ENCODE measurements around the gene ANKDD1A.
A peak's percentile ranks its signal among the peaks of the same experiment; 100 is the strongest.

Gene ANKDD1A

DNA sequence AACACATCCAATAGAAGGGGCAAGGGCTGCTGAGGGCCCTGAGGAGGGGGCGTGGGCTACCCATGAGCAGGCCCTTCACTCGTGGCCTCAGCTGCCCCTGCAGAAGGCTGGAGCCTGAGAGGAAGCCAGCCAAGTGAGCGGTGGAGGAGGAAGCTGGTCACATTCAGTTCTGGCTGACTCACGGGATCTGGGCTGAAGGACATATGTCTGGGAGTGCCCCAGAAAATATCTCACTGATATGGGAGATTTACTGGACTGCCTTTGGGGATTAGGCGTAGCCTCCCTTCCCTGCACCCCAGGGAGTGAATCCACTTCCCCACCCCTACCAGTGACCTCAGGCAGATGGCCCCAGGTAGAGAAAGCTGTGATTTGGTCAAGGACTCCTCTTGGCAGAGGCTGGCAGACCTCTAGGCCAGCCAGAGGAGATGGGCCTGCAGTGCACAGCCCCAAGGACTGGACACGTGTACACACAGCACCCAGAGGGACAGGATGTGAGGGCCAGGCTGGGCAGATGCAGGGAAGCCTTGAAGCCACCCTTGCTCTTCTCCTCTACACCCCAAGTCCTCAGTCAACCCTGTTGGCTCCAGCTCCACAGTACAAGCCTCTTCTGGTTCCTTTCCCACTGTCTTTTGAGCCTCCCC, 14.2 kb upstream of the ANKDD1A start:
- H3K9me3 ChIP-seq (ENCODE audit: low read length), result peaks cover 5% of the 10 kb centered on the region
- no peak overlapping the region for H3K27ac ChIP-seq (ENCODE audit: low read depth, low read length)
- no peaks in the 10 kb centered on the region for H3K36me3 ChIP-seq (ENCODE audit: insufficient read depth, low read length)
- no peak overlapping the region for H3K4me3 ChIP-seq (ENCODE audit: low read depth in 1 of 2, low read length in 2 of 2)
- H3K4me1 ChIP-seq (ENCODE audit: insufficient read depth, low read length), result peaks cover 47% of the 10 kb centered on the region
- H3K9ac ChIP-seq (ENCODE audit: low read length), result no peak overlapping the region
- H3K27me3 ChIP-seq (ENCODE audit: control insufficient read depth in 1 of 2, insufficient read depth in 2 of 2, low read length in 2 of 2), result no peaks in the 10 kb centered on the region

DNA sequence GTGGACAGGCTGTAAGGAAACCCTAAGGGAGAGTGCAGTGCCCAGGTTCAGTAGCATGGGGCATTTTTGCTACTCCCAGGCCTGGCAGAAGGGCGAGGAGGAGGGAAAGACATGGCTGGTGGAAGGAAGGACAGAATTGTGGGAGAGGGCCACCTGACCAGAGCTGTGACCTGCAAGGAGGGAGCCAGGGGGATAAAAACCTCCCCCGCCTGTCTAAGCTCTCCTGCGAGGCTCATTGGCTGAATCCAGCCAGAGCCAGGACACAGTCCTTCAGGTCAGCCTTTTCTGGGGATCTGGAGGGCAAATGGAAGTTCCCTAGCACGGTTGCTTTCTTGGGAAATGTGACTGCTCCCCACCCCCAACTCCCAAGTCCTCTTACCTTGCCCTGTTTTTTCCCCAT, 13.3 kb upstream of the ANKDD1A start:
- Histone ChIP-seq H3K4me1 (ENCODE audit: insufficient read depth, low read length) (peaks cover 41% of the 10 kb centered on the region), H3K9me3 (ENCODE audit: low read length) (peaks cover 5% of the 10 kb centered on the region), H3K4me3 (ENCODE audit: low read depth in 1 of 2, low read length in 2 of 2) (no peak overlapping the region), H3K36me3 (ENCODE audit: insufficient read depth, low read length) (no peaks in the 10 kb centered on the region), H3K27me3 (ENCODE audit: control insufficient read depth in 1 of 2, insufficient read depth in 2 of 2, low read length in 2 of 2) (no peaks in the 10 kb centered on the region), H3K9ac (ENCODE audit: low read length) (no peak overlapping the region), H3K27ac (ENCODE audit: low read depth, low read length) (no peak overlapping the region)

DNA sequence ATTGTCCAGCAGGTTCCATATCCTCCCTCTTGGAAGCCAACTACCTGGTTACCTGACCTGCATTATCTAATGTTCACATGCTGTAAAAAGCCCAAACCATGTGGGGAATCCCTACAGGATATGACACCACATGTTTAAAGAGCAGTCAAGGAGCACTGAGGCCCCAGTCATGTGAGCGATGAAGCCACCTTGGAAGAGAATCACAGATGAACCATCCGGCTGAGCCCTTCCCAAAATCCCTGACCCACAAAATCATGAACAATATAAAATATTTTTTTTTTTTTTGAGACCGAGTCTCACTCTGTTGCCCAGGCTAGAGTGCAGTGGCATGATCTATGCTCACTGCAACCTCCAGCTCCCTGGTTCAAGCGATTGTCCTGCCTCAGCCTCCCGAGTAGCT, 10.6 kb upstream of the ANKDD1A start:
- no peaks in the 10 kb centered on the region for H3K27me3 ChIP-seq (ENCODE audit: control insufficient read depth in 1 of 2, insufficient read depth in 2 of 2, low read length in 2 of 2)
- no peak overlapping the region for H3K27ac ChIP-seq (ENCODE audit: low read depth, low read length)
- peaks cover 22% of the 10 kb centered on the region for H3K4me1 ChIP-seq (ENCODE audit: insufficient read depth, low read length)
- no peaks in the 10 kb centered on the region for H3K36me3 ChIP-seq (ENCODE audit: insufficient read depth, low read length)
- no peak overlapping the region for H3K4me3 ChIP-seq (ENCODE audit: low read depth in 1 of 2, low read length in 2 of 2)
- H3K9ac ChIP-seq (ENCODE audit: low read length), result no peak overlapping the region
- H3K9me3 ChIP-seq (ENCODE audit: low read length), result peaks cover 5% of the 10 kb centered on the region

DNA sequence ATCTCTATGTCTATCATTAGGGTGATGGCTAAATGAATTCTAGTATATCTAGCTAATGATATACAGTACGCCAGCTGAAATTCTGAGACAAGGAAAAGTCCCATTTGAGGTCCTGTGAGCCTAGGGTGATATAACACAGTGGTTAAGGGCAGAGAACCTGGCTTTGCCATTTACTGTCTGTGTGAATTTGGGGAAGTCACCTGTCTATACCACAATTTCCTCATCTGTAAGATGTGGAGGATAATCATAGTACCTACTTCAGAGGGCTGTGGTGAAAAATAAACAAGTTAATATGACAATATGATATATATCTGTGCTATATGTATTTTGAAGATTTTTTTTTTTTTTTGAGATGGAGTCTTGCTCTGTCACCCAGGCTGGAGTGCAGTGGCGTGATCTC, 9.8 kb upstream of the ANKDD1A start:
- Histone ChIP-seq H3K9me3 (ENCODE audit: low read length) (peaks cover 5% of the 10 kb centered on the region), H3K9ac (ENCODE audit: low read length) (no peak overlapping the region), H3K27ac (ENCODE audit: low read depth, low read length) (no peak overlapping the region), H3K4me1 (ENCODE audit: insufficient read depth, low read length) (peaks cover 14% of the 10 kb centered on the region), H3K4me3 (ENCODE audit: low read depth in 1 of 2, low read length in 2 of 2) (no peak overlapping the region), H3K27me3 (ENCODE audit: control insufficient read depth in 1 of 2, insufficient read depth in 2 of 2, low read length in 2 of 2) (no peaks in the 10 kb centered on the region), H3K36me3 (ENCODE audit: insufficient read depth, low read length) (no peaks in the 10 kb centered on the region)

DNA sequence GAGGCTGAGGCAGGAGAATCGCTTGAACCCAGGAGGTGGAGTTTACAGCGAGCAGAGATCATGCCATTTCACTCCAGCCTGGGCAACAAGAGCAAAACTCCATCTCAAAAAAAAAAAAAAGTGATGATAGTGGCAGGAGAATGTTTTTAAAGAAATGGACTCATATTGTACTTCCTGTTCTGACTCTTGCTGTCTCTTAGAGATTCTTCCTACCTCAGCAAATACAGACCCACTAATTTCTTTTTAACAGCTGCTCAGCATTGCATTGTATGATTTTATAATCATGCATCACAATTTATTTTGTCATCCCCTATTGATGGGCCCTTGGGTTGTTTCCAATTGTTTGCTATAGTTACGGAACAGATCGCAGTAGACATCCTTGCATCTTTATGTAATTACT, 8.8 kb upstream of the ANKDD1A start:
- no peak overlapping the region for H3K4me3 ChIP-seq (ENCODE audit: low read depth in 1 of 2, low read length in 2 of 2)
- peaks cover 6% of the 10 kb centered on the region for H3K4me1 ChIP-seq (ENCODE audit: insufficient read depth, low read length)
- peaks cover 5% of the 10 kb centered on the region for H3K9me3 ChIP-seq (ENCODE audit: low read length)
- H3K27ac ChIP-seq (ENCODE audit: low read depth, low read length), result no peak overlapping the region
- H3K36me3 ChIP-seq (ENCODE audit: insufficient read depth, low read length), result no peaks in the 10 kb centered on the region
- H3K27me3 ChIP-seq (ENCODE audit: control insufficient read depth in 1 of 2, insufficient read depth in 2 of 2, low read length in 2 of 2), result no peaks in the 10 kb centered on the region
- no peak overlapping the region for H3K9ac ChIP-seq (ENCODE audit: low read length)

DNA sequence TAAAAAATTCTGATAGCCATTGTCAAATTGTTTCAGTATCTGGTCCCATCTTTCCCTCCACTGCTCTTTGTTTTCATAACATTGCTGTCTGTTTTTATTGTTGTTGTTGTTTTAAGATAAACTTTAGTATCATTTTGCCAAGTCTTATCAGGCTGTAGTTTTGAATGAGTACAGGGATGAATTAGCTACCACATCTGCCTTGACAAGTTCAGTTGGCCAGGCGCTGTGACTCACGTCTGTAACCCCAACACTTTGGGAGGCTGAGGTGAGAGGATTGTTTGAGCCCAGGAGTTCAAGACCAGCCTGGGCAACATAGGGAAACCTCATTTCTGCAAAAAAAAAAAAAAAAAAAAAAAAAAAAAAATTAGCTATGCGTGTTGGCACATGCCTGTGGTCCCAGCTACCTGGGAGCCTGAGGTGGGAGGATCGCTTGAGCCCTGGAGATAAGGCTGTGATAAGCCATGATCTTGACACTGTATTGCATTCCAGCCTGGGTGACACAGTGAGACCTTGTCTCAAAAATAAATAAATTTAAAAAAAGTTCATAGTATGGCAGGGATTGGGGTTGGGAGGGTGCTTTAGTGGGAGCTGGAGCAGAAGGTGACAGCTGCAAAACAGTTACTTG, 8.3 kb upstream of the ANKDD1A start:
- Histone ChIP-seq H3K36me3 (ENCODE audit: insufficient read depth, low read length) (no peaks in the 10 kb centered on the region), H3K27me3 (ENCODE audit: control insufficient read depth in 1 of 2, insufficient read depth in 2 of 2, low read length in 2 of 2) (no peaks in the 10 kb centered on the region), H3K4me1 (ENCODE audit: insufficient read depth, low read length) (peaks cover under 1% of the 10 kb centered on the region), H3K9me3 (ENCODE audit: low read length) (peaks cover 5% of the 10 kb centered on the region), H3K27ac (ENCODE audit: low read depth, low read length) (no peak overlapping the region), H3K4me3 (ENCODE audit: low read depth in 1 of 2, low read length in 2 of 2) (no peak overlapping the region), H3K9ac (ENCODE audit: low read length) (no peak overlapping the region)

DNA sequence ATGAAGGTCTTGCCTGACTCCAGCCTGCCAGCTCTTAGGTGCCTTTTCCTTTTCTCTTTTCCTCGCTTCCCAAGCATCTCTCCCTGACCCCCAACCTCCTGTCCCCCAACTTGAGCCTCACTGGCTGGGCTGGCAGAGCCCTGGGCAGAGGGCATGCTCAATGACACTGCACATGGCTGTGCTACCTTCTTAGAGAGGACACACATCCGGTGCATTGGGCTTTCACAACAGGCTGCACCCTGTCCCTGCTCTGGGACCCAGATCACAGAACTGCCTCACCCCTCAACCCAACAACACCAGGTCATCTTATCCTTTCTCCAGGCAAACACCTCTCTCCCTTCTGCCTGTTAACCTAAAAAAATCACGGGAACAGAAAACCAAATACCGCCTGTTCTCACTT, 7.5 kb upstream of the ANKDD1A start:
- no peak overlapping the region for H3K27ac ChIP-seq (ENCODE audit: low read depth, low read length)
- no peak overlapping the region for H3K4me3 ChIP-seq (ENCODE audit: low read depth in 1 of 2, low read length in 2 of 2)
- H3K27me3 ChIP-seq (ENCODE audit: control insufficient read depth in 1 of 2, insufficient read depth in 2 of 2, low read length in 2 of 2), result no peaks in the 10 kb centered on the region
- peaks cover 5% of the 10 kb centered on the region for H3K9me3 ChIP-seq (ENCODE audit: low read length)
- no peaks in the 10 kb centered on the region for H3K4me1 ChIP-seq (ENCODE audit: insufficient read depth, low read length)
- no peak overlapping the region for H3K9ac ChIP-seq (ENCODE audit: low read length)
- no peaks in the 10 kb centered on the region for H3K36me3 ChIP-seq (ENCODE audit: insufficient read depth, low read length)

DNA sequence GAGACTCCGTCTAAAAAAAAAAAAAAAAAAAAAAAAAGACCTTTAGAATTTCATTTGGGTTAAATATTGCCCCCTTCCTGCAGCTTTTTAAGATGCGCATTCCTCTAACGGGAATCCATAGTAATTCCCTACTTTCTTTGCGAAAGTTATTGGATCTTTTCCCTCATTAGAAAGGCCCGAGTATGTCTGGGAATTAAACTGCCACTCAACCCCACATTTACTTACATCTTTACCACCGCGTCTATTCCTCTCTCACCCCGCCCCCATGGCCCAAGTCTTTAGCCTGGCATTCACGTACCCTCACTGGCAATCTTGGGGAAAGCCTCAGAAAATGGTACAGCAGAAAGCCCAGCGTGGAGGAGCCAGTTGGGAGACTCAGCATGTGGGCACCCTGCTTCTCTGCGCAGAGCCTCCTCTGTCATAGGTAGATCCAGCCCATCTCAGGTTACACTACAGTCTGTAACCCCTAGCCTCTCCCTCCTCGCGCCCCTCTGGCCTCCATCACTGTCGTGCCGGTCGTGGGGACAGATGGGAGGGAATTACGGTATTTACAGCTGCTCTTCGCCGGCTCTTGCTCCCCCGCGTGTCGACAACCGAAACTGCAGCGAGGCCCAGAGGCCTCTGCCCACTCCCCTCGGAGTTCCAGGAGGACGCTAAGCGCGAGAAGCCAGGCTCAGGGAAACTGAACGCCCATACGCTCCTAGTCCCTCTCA, 6.4 kb upstream of the ANKDD1A start:
- no peak overlapping the region for H3K9ac ChIP-seq (ENCODE audit: low read length)
- H3K4me3 ChIP-seq (ENCODE audit: low read depth in 1 of 2, low read length in 2 of 2), result peak overlapping the region; percentile 14 to 60
- no peaks in the 10 kb centered on the region for H3K27me3 ChIP-seq (ENCODE audit: control insufficient read depth in 1 of 2, insufficient read depth in 2 of 2, low read length in 2 of 2)
- H3K27ac ChIP-seq (ENCODE audit: low read depth, low read length), result no peak overlapping the region
- no peaks in the 10 kb centered on the region for H3K36me3 ChIP-seq (ENCODE audit: insufficient read depth, low read length)
- peaks cover 5% of the 10 kb centered on the region for H3K9me3 ChIP-seq (ENCODE audit: low read length)
- no peaks in the 10 kb centered on the region for H3K4me1 ChIP-seq (ENCODE audit: insufficient read depth, low read length)

DNA sequence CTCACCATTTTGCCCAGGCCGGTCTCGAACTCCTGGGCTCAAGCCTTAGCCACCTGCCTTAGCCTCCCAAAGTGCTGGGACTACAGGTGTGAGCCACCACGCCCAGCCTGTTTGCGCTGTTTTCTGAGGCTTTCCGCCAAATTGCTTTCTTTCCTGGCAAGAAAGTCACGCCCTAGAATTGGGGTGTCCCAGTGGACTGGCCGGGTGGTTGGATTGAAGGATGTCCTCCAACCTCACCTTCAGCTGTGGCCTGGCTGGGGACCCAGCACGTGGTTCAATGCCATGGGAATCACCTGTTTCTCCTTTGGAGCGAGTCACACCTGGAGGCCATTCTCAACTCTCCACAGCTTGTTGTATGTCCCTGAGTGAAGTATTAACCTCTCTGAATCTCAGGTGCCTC, 5.8 kb upstream of the ANKDD1A start:
- Histone ChIP-seq H3K27ac (ENCODE audit: low read depth, low read length) (no peak overlapping the region), H3K4me1 (ENCODE audit: insufficient read depth, low read length) (peaks cover 1% of the 10 kb centered on the region), H3K9me3 (ENCODE audit: low read length) (peaks cover 3% of the 10 kb centered on the region), H3K4me3 (ENCODE audit: low read depth in 1 of 2, low read length in 2 of 2) (peak overlapping the region in 1 of 2 donors; percentile 60), H3K36me3 (ENCODE audit: insufficient read depth, low read length) (no peaks in the 10 kb centered on the region), H3K27me3 (ENCODE audit: control insufficient read depth in 1 of 2, insufficient read depth in 2 of 2, low read length in 2 of 2) (no peaks in the 10 kb centered on the region), H3K9ac (ENCODE audit: low read length) (no peak overlapping the region)

DNA sequence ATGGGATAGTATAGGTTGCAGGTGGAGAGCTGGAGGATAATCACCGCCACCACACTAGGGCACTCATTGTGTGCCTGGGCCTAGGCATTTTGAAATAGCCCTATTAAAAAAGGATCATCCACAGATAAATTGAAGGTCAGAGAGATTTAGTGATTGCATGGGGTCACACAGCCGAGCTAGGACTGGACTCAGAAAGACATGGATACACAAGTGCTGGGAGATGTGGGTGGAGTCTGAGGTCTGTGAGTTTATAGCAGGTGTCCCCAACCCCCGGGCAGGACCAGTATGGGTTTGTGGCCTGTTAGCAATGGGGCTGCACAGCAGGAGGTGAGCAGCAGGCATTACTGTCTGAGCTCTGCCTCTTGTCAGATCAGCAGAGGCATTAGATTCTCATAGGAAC, 5.3 kb upstream of the ANKDD1A start:
- no peak overlapping the region for H3K4me3 ChIP-seq (ENCODE audit: low read depth in 1 of 2, low read length in 2 of 2)
- no peaks in the 10 kb centered on the region for H3K36me3 ChIP-seq (ENCODE audit: insufficient read depth, low read length)
- no peaks in the 10 kb centered on the region for H3K9me3 ChIP-seq (ENCODE audit: low read length)
- no peak overlapping the region for H3K9ac ChIP-seq (ENCODE audit: low read length)
- H3K27ac ChIP-seq (ENCODE audit: low read depth, low read length), result no peak overlapping the region
- no peaks in the 10 kb centered on the region for H3K27me3 ChIP-seq (ENCODE audit: control insufficient read depth in 1 of 2, insufficient read depth in 2 of 2, low read length in 2 of 2)
- peaks cover 6% of the 10 kb centered on the region for H3K4me1 ChIP-seq (ENCODE audit: insufficient read depth, low read length)

DNA sequence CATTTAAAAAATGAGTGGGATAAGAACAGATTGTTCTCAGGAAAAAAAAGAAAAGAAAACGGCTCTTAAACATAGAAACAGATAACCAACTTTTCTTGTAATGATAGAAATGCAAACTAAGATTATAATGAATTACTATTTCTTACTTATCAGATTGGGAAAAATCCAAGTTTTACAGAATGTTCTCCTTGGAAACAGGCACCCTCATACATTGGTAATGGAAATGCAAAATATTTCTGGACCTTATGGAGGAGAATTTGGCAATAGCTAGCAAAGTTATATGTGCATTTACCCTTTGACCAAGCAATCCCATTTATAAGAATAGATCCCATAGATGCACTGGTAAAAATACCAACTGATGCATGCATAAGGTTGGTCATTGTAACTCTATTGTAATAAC, 3.7 kb upstream of the ANKDD1A start:
- no peaks in the 10 kb centered on the region for H3K9me3 ChIP-seq (ENCODE audit: low read length)
- peaks cover 15% of the 10 kb centered on the region for H3K4me1 ChIP-seq (ENCODE audit: insufficient read depth, low read length)
- H3K9ac ChIP-seq (ENCODE audit: low read length), result no peak overlapping the region
- no peaks in the 10 kb centered on the region for H3K27me3 ChIP-seq (ENCODE audit: control insufficient read depth in 1 of 2, insufficient read depth in 2 of 2, low read length in 2 of 2)
- no peak overlapping the region for H3K4me3 ChIP-seq (ENCODE audit: low read depth in 1 of 2, low read length in 2 of 2)
- no peaks in the 10 kb centered on the region for H3K36me3 ChIP-seq (ENCODE audit: insufficient read depth, low read length)
- H3K27ac ChIP-seq (ENCODE audit: low read depth, low read length), result no peak overlapping the region
